Hepatocyte (in vitro differentiated cells): ENCODE measurements around the gene FITM1. TPM values are rescaled to one million over a fixed set of nuclear protein-coding genes. Genes with fewer than 3 reads are reported as not detected.

ENCODE experiments used
- DNase-seq: peaks from one replicate; pipeline ENCODE4 v3.0.0-alpha.2; 2016; ENCODE audit warnings: low spot score
- H2AFZ ChIP-seq: fragments of 200-600 bp; sonication (generic); 2 replicates; pipeline ENCODE4 v1.6.0; 2016; ENCODE audit warnings: antibody characterized with exemption, mild to moderate bottlenecking
- H3K27ac ChIP-seq: fragments of 200-600 bp; sonication (generic); 2 replicates; pipeline ENCODE4 v1.5.1; 2016; ENCODE audit warnings: mild to moderate bottlenecking
- H3K27me3 ChIP-seq: fragments of 200-600 bp; sonication (generic); 2 replicates; pipeline ENCODE4 v1.6.1; 2016
- H3K36me3 ChIP-seq: fragments of 200-600 bp; sonication (generic); replicated peaks from 2 replicates; pipeline ENCODE4 v1.5.1; 2016; ENCODE audit warnings: low read depth; ENCODE audit not compliant: insufficient read depth
- H3K4me1 ChIP-seq: fragments of 200-600 bp; sonication (generic); 2 replicates; pipeline ENCODE4 v1.5.1; 2016; ENCODE audit warnings: mild to moderate bottlenecking, moderate library complexity; ENCODE audit not compliant: insufficient read depth
- H3K4me2 ChIP-seq: fragments of 200-600 bp; sonication (generic); 2 replicates; pipeline ENCODE4 v1.6.0; 2016
- H3K4me3 ChIP-seq: fragments of 200-600 bp; sonication (generic); 2 replicates; pipeline ENCODE4 v1.5.1; 2016; ENCODE audit warnings: mild to moderate bottlenecking
- H3K79me2 ChIP-seq: fragments of 200-600 bp; sonication (generic); 2 replicates; pipeline ENCODE4 v1.6.0; 2017; ENCODE audit warnings: mild to moderate bottlenecking
- H3K9me2 ChIP-seq: fragments of 200-600 bp; sonication (generic); replicated peaks from 2 replicates; pipeline ENCODE4 v1.6.0; 2017; ENCODE audit warnings: mild to moderate bottlenecking; ENCODE audit not compliant: insufficient read depth
- H3K9me3 ChIP-seq: fragments of 200-600 bp; sonication (generic); 2 replicates; pipeline ENCODE4 v1.5.1; 2016; ENCODE audit warnings: low read depth, mild to moderate bottlenecking
- H4K20me1 ChIP-seq: fragments of 200-600 bp; sonication (generic); 2 replicates; pipeline ENCODE4 v1.6.0; 2016; ENCODE audit warnings: mild to moderate bottlenecking; ENCODE audit not compliant: insufficient read depth, poor library complexity, severe bottlenecking
- CTCF ChIP-seq: fragments of 200-600 bp; sonication (generic); IDR thresholded peaks from 2 replicates; pipeline ENCODE4 v1.5.1; 2016; ENCODE audit warnings: antibody characterized with exemption, mild to moderate bottlenecking; ENCODE audit not compliant: poor library complexity
- EZH2 ChIP-seq: fragments of 200-600 bp; sonication (generic); IDR thresholded peaks from 2 replicates; pipeline ENCODE4 v1.6.1; 2016; ENCODE audit warnings: antibody characterized with exemption, mild to moderate bottlenecking, borderline replicate concordance
- EZH2phosphoT487 ChIP-seq: fragments of 200-600 bp; sonication (generic); IDR thresholded peaks from one replicate; pipeline ENCODE4 v1.6.1; 2018; ENCODE audit warnings: antibody characterized with exemption, mild to moderate bottlenecking, low read depth, moderate library complexity; ENCODE audit not compliant: unreplicated experiment, severe bottlenecking
- WGBS: methylation state at CpG from one replicate; pipeline ENCODE4 v1.1.6; 2016; ENCODE audit warnings: low lambda C conversion rate; ENCODE audit errors: missing lambda C conversion rate; 5-methylcytosine and 5-hydroxymethylcytosine counted together
- polyA plus RNA-seq: library from polyadenylated mRNA; unstranded; fragments of >200 nt; fragmentation: Nextera tagmentation; extraction: Ambion mirVana; gene quantifications from 2 replicates; pipeline ENCODE4 v1.2.1, GENCODE V29; 2016
- total RNA-seq: library from RNA; depleted of rRNA; stranded (reverse); fragments of >200 nt; gene quantifications from 2 replicates; pipeline ENCODE4 v1.2.3, GENCODE V29; 2014

The FITM1 gene
- total and polyA plus RNA-seq, 2 experiments from 2014 or later: 1.0 to 2.2 TPM

DNA sequence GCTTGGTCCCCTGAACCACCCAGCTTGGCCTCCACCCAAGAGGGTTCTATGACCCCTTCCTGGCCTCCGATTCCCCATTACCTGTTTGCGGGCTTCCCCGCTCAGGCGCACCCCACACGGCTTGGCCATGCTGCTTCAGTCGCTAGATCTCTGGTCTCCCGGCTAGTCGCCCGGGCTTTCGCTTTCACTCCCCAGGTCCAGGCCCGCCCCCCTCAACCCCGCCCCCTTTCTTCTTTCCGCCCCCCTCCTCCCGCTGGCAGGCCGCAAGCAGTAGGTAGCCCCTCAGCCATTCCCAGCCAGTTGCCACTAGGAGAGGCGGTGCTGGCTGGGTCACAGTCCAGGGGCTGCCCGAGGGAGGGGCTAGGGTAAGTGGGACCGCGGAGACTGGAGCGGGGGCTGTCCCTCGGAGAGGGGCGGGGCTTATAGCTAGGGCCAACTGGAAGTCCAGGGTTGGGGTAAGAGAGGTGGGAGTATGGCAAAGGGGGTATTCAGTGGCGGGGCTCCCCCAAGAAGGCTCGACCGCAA is 16.1 kb downstream of the FITM1 start, which contains the start of gene PSME2:
Gene PSME2 (minus strand): TSS at position 158 of the 525 bp plus-strand sequence. CDS start 29 bp downstream, at position 129.
- Histone ChIP-seq H3K79me2 (peaks cover 47% of the 10 kb centered on the region), H2AFZ (peak within 1 kb of the TSS; percentile 48), H3K9me3 (no peaks in the 10 kb centered on the region), H3K4me3 (peak within 1 kb of the TSS; percentile 91), H3K4me2 (peak within 1 kb of the TSS; percentile 92), H3K9me2 (no peaks in the 10 kb centered on the region), H3K27ac (peak within 1 kb of the TSS; percentile 79), H4K20me1 (peaks cover 6% of the 10 kb centered on the region), H3K36me3 (no peaks in the 10 kb centered on the region), H3K27me3 (no peaks in the 10 kb centered on the region), H3K4me1 (peaks cover 15% of the 10 kb centered on the region)
- DNase-seq: peak; percentile 98
- 3% methylated on average over 13 of the region's 25 CpGs for WGBS
- no peak for TF ChIP-seq EZH2phosphoT487
- no peak for TF ChIP-seq CTCF
- TF ChIP-seq EZH2: no peak

DNA sequence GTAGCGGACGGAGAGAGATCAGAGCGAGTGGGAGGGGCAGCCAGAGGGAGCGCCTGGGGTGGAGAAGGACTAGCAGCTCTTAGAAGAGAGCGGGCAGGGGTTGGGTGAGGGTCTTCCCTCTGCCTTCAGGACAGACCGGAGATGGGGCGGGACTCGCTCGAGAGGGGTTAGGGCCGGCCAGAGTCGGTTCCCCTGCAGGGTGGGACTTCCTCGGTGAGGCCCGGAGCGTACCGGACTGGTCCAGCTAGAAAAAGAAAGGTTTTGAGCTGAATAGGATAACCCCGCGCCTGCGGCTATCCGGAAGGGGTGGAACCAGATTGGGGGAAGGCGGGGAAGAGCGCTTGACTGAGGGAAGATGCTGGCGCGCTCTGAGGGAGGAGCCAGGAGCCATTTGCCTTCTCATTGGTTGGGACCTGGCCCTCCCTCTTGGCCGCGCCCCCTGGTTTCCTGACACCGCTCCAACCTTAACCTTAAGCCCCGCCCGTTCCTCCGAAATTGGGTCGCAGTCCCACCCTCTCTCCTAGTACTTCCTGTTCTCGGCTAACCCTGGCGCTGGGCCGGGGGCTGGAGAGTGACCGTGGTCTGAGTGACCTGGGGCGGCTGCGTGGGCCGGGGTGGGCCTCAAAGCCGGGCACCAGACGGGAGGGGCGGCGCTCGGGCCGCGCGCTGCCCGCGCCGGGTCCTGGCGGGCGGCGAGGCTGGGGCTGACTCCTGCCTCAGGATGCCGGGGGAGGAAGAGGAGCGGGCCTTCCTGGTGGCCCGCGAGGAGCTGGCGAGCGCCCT is 16.7 kb downstream of the FITM1 start, which contains the start of gene RNF31:
Gene RNF31 (plus strand): TSS at position 521 of the 783 bp plus-strand sequence. CDS start 201 bp downstream, at position 722.
- Histone ChIP-seq H4K20me1 (peaks cover 6% of the 10 kb centered on the region), H2AFZ (peak within 1 kb of the TSS; percentile 48), H3K36me3 (no peaks in the 10 kb centered on the region), H3K79me2 (peaks cover 47% of the 10 kb centered on the region), H3K4me2 (peak within 1 kb of the TSS; percentile 92), H3K4me3 (peak within 1 kb of the TSS; percentile 91), H3K4me1 (peaks cover 15% of the 10 kb centered on the region), H3K27ac (peak within 1 kb of the TSS; percentile 79), H3K9me2 (no peaks in the 10 kb centered on the region), H3K9me3 (no peaks in the 10 kb centered on the region), H3K27me3 (no peaks in the 10 kb centered on the region)
- DNase-seq: peak; percentile 99
- under 1% methylated on average over 53 of the region's 57 CpGs for WGBS
- TF ChIP-seq CTCF (no peak), EZH2phosphoT487 (no peak), EZH2 (no peak)

- Histone ChIP-seq H3K36me3 (no peaks in the 10 kb centered on the region), H3K4me1 (peaks cover 15% of the 10 kb centered on the region), H3K9me3 (no peaks in the 10 kb centered on the region), H3K4me2 (peak overlapping the region; percentile 92), H3K27me3 (no peaks in the 10 kb centered on the region), H3K4me3 (peak overlapping the region; percentile 91), H2AFZ (peak overlapping the region; percentile 42), H3K27ac (peak overlapping the region; percentile 4), H3K9me2 (no peaks in the 10 kb centered on the region), H4K20me1 (peaks cover 6% of the 10 kb centered on the region), H3K79me2 (peaks cover 47% of the 10 kb centered on the region)
- DNase-seq: no peak
- WGBS: 10% methylated on average over 29 of the region's 29 CpGs
- TF ChIP-seq CTCF (no peak), EZH2phosphoT487 (no peak), EZH2 (no peak)
Observed at GRCh38 chr14:24147761-24148428, 17.4 kb downstream of the FITM1 start.
